ENCODE measurements around the gene TK1.
"Not testable (repeated sequence)": the region's sequence is repeated elsewhere in the genome, so short reads cannot be mapped to it uniquely, and the experiment has no call there.

Gene TK1

GRCh38 chr17:78186692-78187595 lies at the start of gene TK1, which contains the start of gene AFMID:
TSS of gene TK1 (minus strand) at chr17:78187052. CDS start at chr17:78186994, 58 bp downstream.
TSS of gene AFMID (plus strand) at chr17:78187362. CDS start at chr17:78187371, 9 bp downstream.
- DNase-seq (ENCODE audit: low read depth), result peak; percentile 88
- H3K4me3 ChIP-seq (ENCODE audit: low read depth, low read length), result peak within 1 kb of the TSS; percentile 77

GRCh38 chr17:78235885-78236284 lies 49.0 kb upstream of the TK1 start:
- no peak overlapping the region for H3K4me3 ChIP-seq (ENCODE audit: low read depth, low read length)
- no peak for DNase-seq (ENCODE audit: low read depth)

GRCh38 chr17:78235022-78235421 lies 48.2 kb upstream of the TK1 start:
- DNase-seq (ENCODE audit: low read depth); H3K4me3 ChIP-seq (ENCODE audit: low read depth, low read length): not testable (repeated sequence)

- no peak for DNase-seq (ENCODE audit: low read depth)
- H3K4me3 ChIP-seq (ENCODE audit: low read depth, low read length), result no peak overlapping the region
Observed at GRCh38 chr17:78234261-78234865, 47.5 kb upstream of the TK1 start.

GRCh38 chr17:78233678-78234077 lies 46.8 kb upstream of the TK1 start:
- H3K4me3 ChIP-seq (ENCODE audit: low read depth, low read length), result no peak overlapping the region

GRCh38 chr17:78232859-78233173 lies 46.0 kb upstream of the TK1 start:
- DNase-seq (ENCODE audit: low read depth), result no peak
- H3K4me3 ChIP-seq (ENCODE audit: low read depth, low read length), result no peak overlapping the region

More at GRCh38 chr17:78233678-78234077, 46.8 kb upstream of the TK1 start:
- no peak for DNase-seq (ENCODE audit: low read depth)

GRCh38 chr17:78231991-78232858 lies 45.4 kb upstream of the TK1 start:
- DNase-seq (ENCODE audit: low read depth), result no peak
- H3K4me3 ChIP-seq (ENCODE audit: low read depth, low read length), result no peak overlapping the region

GRCh38 chr17:78230996-78231935 lies 44.4 kb upstream of the TK1 start, which contains the start of gene TMEM235:
TSS of gene TMEM235 (plus strand) at chr17:78231631. CDS start at chr17:78232024, 393 bp downstream.
- H3K4me3 ChIP-seq (ENCODE audit: low read depth, low read length), result no peak within 1 kb of the TSS
- no peak for DNase-seq (ENCODE audit: low read depth)

GRCh38 chr17:78230252-78230962 lies 43.6 kb upstream of the TK1 start:
- DNase-seq (ENCODE audit: low read depth), result no peak
- H3K4me3 ChIP-seq (ENCODE audit: low read depth, low read length), result no peak overlapping the region

- no peak overlapping the region for H3K4me3 ChIP-seq (ENCODE audit: low read depth, low read length)
- no peak for DNase-seq (ENCODE audit: low read depth)
Observed at GRCh38 chr17:78228176-78228575, 41.3 kb upstream of the TK1 start.

GRCh38 chr17:78227455-78227916 lies 40.6 kb upstream of the TK1 start:
- no peak for DNase-seq (ENCODE audit: low read depth)
- H3K4me3 ChIP-seq (ENCODE audit: low read depth, low read length), result no peak overlapping the region

- no peak for DNase-seq (ENCODE audit: low read depth)
- H3K4me3 ChIP-seq (ENCODE audit: low read depth, low read length), result no peak overlapping the region
Observed at GRCh38 chr17:78226759-78227454, 40.1 kb upstream of the TK1 start.

GRCh38 chr17:78226055-78226758 lies 39.4 kb upstream of the TK1 start:
- no peak for DNase-seq (ENCODE audit: low read depth)

GRCh38 chr17:78225088-78225865 lies 38.4 kb upstream of the TK1 start:
- H3K4me3 ChIP-seq (ENCODE audit: low read depth, low read length), result no peak overlapping the region
- no peak for DNase-seq (ENCODE audit: low read depth)

More at GRCh38 chr17:78226055-78226758, 39.4 kb upstream of the TK1 start:
- H3K4me3 ChIP-seq (ENCODE audit: low read depth, low read length), result no peak overlapping the region

GRCh38 chr17:78224231-78225087 lies 37.6 kb upstream of the TK1 start:
- H3K4me3 ChIP-seq (ENCODE audit: low read depth, low read length), result no peak overlapping the region
- no peak for DNase-seq (ENCODE audit: low read depth)
